H9 (cell line): ENCODE results near the gene TMF1. TPM values are rescaled to one million over a fixed set of nuclear protein-coding genes. Genes with fewer than 3 reads are reported as not detected.

Source experiments
- DNase-seq: peaks from one replicate; pipeline ENCODE4 v3.0.0-alpha.2; 2017
- H2AFZ ChIP-seq: one replicate; pipeline ENCODE4 v1.6.1; 2013; ENCODE audit warnings: mild to moderate bottlenecking, low read length, control low read depth, moderate library complexity
- H2AK5ac ChIP-seq: 2 replicates; pipeline ENCODE4 v1.6.1; 2013; ENCODE audit warnings: low read length, control low read depth, mixed read lengths; ENCODE audit not compliant: insufficient read length
- H2BK120ac ChIP-seq: one replicate; pipeline ENCODE4 v1.6.1; 2013; ENCODE audit warnings: low read depth, mild to moderate bottlenecking, low read length, control low read depth, inconsistent platforms; ENCODE audit not compliant: poor library complexity, severe bottlenecking
- H2BK12ac ChIP-seq: 2 replicates; pipeline ENCODE4 v1.6.1; 2013; ENCODE audit warnings: low read length, control low read depth, mixed read lengths, low read depth; ENCODE audit not compliant: insufficient read length
- H2BK15ac ChIP-seq: 2 replicates; pipeline ENCODE4 v1.6.1; 2013; ENCODE audit warnings: low read depth, low read length, control low read depth
- H2BK20ac ChIP-seq: one replicate; pipeline ENCODE4 v1.6.1; 2013; ENCODE audit warnings: low read depth, mild to moderate bottlenecking, low read length, control low read depth, inconsistent platforms; ENCODE audit not compliant: poor library complexity, severe bottlenecking
- H2BK5ac ChIP-seq: 2 replicates; pipeline ENCODE4 v1.6.1; 2013; ENCODE audit warnings: low read length, control low read depth, mixed read lengths; ENCODE audit not compliant: insufficient read length
- H3K14ac ChIP-seq: 2 replicates; pipeline ENCODE4 v1.6.1; 2013; ENCODE audit warnings: low read length, control low read depth; ENCODE audit not compliant: insufficient read depth
- H3K18ac ChIP-seq: 2 replicates; pipeline ENCODE4 v1.6.1; 2013; ENCODE audit warnings: low read depth, mild to moderate bottlenecking, mixed read lengths, low read length, control low read depth; ENCODE audit not compliant: insufficient read length
- H3K23ac ChIP-seq: 2 replicates; pipeline ENCODE4 v1.6.1; 2013; ENCODE audit warnings: low read length, control low read depth, mixed read lengths, low read depth; ENCODE audit not compliant: insufficient read length
- H3K23me2 ChIP-seq: 2 replicates; pipeline ENCODE4 v1.6.1; 2013; ENCODE audit warnings: low read depth, mild to moderate bottlenecking, mixed read lengths, low read length, control low read depth; ENCODE audit not compliant: insufficient read length, poor library complexity, severe bottlenecking
- H3K27ac ChIP-seq: 2 replicates; pipeline ENCODE4 v1.5.1; 2013; ENCODE audit warnings: low read length, control low read depth, mixed read lengths, low read depth; ENCODE audit not compliant: insufficient read length
- H3K27me3 ChIP-seq: 2 replicates; pipeline ENCODE4 v1.6.1; 2013; ENCODE audit warnings: low read length, control low read depth, inconsistent platforms; ENCODE audit not compliant: insufficient read depth
- H3K4ac ChIP-seq: 2 replicates; pipeline ENCODE4 v1.6.1; 2013; ENCODE audit warnings: low read depth, mild to moderate bottlenecking, control low read depth, inconsistent platforms, low read length, moderate library complexity
- H3K4me1 ChIP-seq: 2 replicates; pipeline ENCODE4 v1.6.1; 2013; ENCODE audit warnings: low read length, control low read depth, inconsistent platforms; ENCODE audit not compliant: insufficient read depth
- H3K4me2 ChIP-seq: 2 replicates; pipeline ENCODE4 v1.6.1; 2013; ENCODE audit warnings: low read length, control low read depth, mixed read lengths; ENCODE audit not compliant: insufficient read length, insufficient read depth
- H3K56ac ChIP-seq: 2 replicates; pipeline ENCODE4 v1.6.1; 2013; ENCODE audit warnings: low read depth, mild to moderate bottlenecking, mixed read lengths, low read length, control low read depth; ENCODE audit not compliant: insufficient read length
- H3K79me1 ChIP-seq: 2 replicates; pipeline ENCODE4 v1.6.1; 2013; ENCODE audit warnings: low read depth, mild to moderate bottlenecking, moderate library complexity, low read length, control low read depth, inconsistent platforms; ENCODE audit not compliant: insufficient read depth, poor library complexity, severe bottlenecking
- H3K79me2 ChIP-seq: 2 replicates; pipeline ENCODE4 v1.6.1; 2013; ENCODE audit warnings: low read length, control low read depth, inconsistent platforms; ENCODE audit not compliant: insufficient read depth
- H3K9ac ChIP-seq: 2 replicates; pipeline ENCODE4 v1.6.1; 2013; ENCODE audit warnings: low read length, control low read depth, mixed read lengths; ENCODE audit not compliant: insufficient read length; ENCODE audit errors: extremely low read depth
- H3K9me3 ChIP-seq: one replicate; pipeline ENCODE4 v1.6.1; 2013; ENCODE audit warnings: low read depth, low read length, inconsistent platforms; ENCODE audit not compliant: control insufficient read depth
- H3T11ph ChIP-seq: one replicate; pipeline ENCODE4 v1.6.1; 2013; ENCODE audit warnings: mild to moderate bottlenecking, low read length, control low read depth, inconsistent platforms
- H4K20me1 ChIP-seq: one replicate; pipeline ENCODE4 v1.6.1; 2013; ENCODE audit not compliant: control insufficient read depth, insufficient read length, insufficient read depth
- H4K5ac ChIP-seq: 2 replicates; pipeline ENCODE4 v1.6.1; 2013; ENCODE audit warnings: low read depth, mild to moderate bottlenecking, mixed read lengths, low read length, control low read depth; ENCODE audit not compliant: insufficient read length
- H4K8ac ChIP-seq: replicated peaks from 2 replicates; pipeline ENCODE4 v1.6.1; 2013; ENCODE audit warnings: low read length, control low read depth, mixed read lengths, low read depth; ENCODE audit not compliant: insufficient read length
- H4K91ac ChIP-seq: 2 replicates; pipeline ENCODE4 v1.6.1; 2013; ENCODE audit warnings: low read depth, mild to moderate bottlenecking, moderate library complexity, mixed read lengths, low read length, control low read depth; ENCODE audit not compliant: insufficient read length
- H3K27ac Mint-ChIP-seq, 3 experiments: 2 replicates in 2 of 3; 3 replicates in 1 of 3; pipeline ENCODE4 v1.8.0; 2020 to 2021; ENCODE audit warnings: mixed read lengths in 3 of 3, mild to moderate bottlenecking in 1 of 3, moderate library complexity in 1 of 3
- H3K27me3 Mint-ChIP-seq: 2 replicates; pipeline ENCODE4 v1.8.0; 2021; ENCODE audit warnings: low read depth, mild to moderate bottlenecking, moderate library complexity, mixed read lengths
- H3K36me3 Mint-ChIP-seq, 3 experiments: 2 replicates in 2 of 3; 3 replicates in 1 of 3; pipeline ENCODE4 v1.8.0; 2020 to 2021; ENCODE audit warnings: low read depth in 3 of 3, mixed read lengths in 3 of 3; ENCODE audit not compliant: insufficient read depth in 1 of 3
- H3K4me1 Mint-ChIP-seq, 2 experiments: 2 replicates each; pipeline ENCODE4 v1.8.0; 2020; ENCODE audit warnings: mixed read lengths in 2 of 2
- H3K4me3 Mint-ChIP-seq, 2 experiments: 2 replicates in 1 of 2; 3 replicates in 1 of 2; pipeline ENCODE4 v1.8.0; 2020 to 2021; ENCODE audit warnings: mild to moderate bottlenecking in 2 of 2, mixed read lengths in 2 of 2, moderate library complexity in 1 of 2
- H3K9me3 Mint-ChIP-seq, 2 experiments: 2 replicates in 1 of 2; 3 replicates in 1 of 2; pipeline ENCODE4 v1.8.0; 2020; ENCODE audit warnings: mild to moderate bottlenecking in 2 of 2, mixed read lengths in 2 of 2, moderate library complexity in 1 of 2
- CTCF ChIP-seq: fragments of 200-600 bp; sonication (generic); conservative IDR thresholded peaks from 3 replicates; pipeline ENCODE4 v1.8.0; 2021; ENCODE audit warnings: antibody characterized with exemption, mild to moderate bottlenecking
- WGBS: extraction: QIAGEN DNeasy Blood & Tissue Kit; methylation state at CpG from one replicate; pipeline ENCODE4 v1.1.7; 2013; ENCODE audit warnings: missing lambda C conversion rate, low lambda C conversion rate, mixed read lengths; ENCODE audit not compliant: insufficient read length; ENCODE audit errors: extremely low coverage; 5-methylcytosine and 5-hydroxymethylcytosine counted together
- total RNA-seq: library from RNA; stranded (reverse); gene quantifications from 2 replicates; pipeline ENCODE4 v1.2.1, GENCODE V29; 2021

Gene TMF1
- total RNA-seq, 1 experiment from 2014 or later, result 21.9 TPM

GRCh38 chr3:69058947-69059224 lies 6.8 kb upstream of the TMF1 start:
- H4K5ac ChIP-seq, result no peak overlapping the region
- no peak for TF ChIP-seq CTCF
- H3K18ac ChIP-seq, result no peak overlapping the region
- no peaks in the 10 kb centered on the region for H3K79me2 ChIP-seq
- Mint-ChIP-seq H3K9me3 (no peaks in the 10 kb centered on the region), H3K4me1 (no peaks in the 10 kb centered on the region), H3K36me3 (peaks cover 33 to 75% (median 73%) of the 10 kb centered on the region in 3 experiments), H3K27me3 (no peaks in the 10 kb centered on the region), H3K27ac (no peak overlapping the region), H3K4me3 (no peak overlapping the region)
- H2BK120ac ChIP-seq, result no peak overlapping the region
- H2BK20ac ChIP-seq, result no peak overlapping the region
- no peaks in the 10 kb centered on the region for H3K79me1 ChIP-seq
- H3K9me3 ChIP-seq, result no peaks in the 10 kb centered on the region
- H3K27ac ChIP-seq, result no peak overlapping the region
- no peak overlapping the region for H3K56ac ChIP-seq
- no peak overlapping the region for H4K8ac ChIP-seq
- H3K4me1 ChIP-seq, result no peaks in the 10 kb centered on the region
- H2AFZ ChIP-seq, result no peak overlapping the region
- H2AK5ac ChIP-seq, result no peak overlapping the region
- H3K27me3 ChIP-seq, result no peaks in the 10 kb centered on the region
- no peaks in the 10 kb centered on the region for H4K20me1 ChIP-seq
- no peak overlapping the region for H3K23ac ChIP-seq
- H3T11ph ChIP-seq, result no peak overlapping the region
- no peak overlapping the region for H3K9ac ChIP-seq
- H3K4ac ChIP-seq, result no peak overlapping the region
- DNase-seq, result no peak
- WGBS, result no CpG with 5 or more reads among the region's 2 CpGs
- no peak overlapping the region for H2BK5ac ChIP-seq
- no peak overlapping the region for H3K4me2 ChIP-seq
- no peak overlapping the region for H2BK12ac ChIP-seq
- H3K14ac ChIP-seq, result no peak overlapping the region
- H3K23me2 ChIP-seq, result no peaks in the 10 kb centered on the region
- no peak overlapping the region for H2BK15ac ChIP-seq
- H4K91ac ChIP-seq, result no peak overlapping the region
